Suprapubic skin (tissue), 4 donors: ENCODE results near the gene SDC4. TPM values are rescaled to one million over a fixed set of nuclear protein-coding genes. Genes with fewer than 3 reads are reported as not detected.

Experiments
- DNase-seq, 2 donors: peaks; one replicate each; pipeline ENCODE4 v3.0.0-alpha.2; 2019; ENCODE audit warnings: low spot score in 2 of 2
- H3K27ac ChIP-seq: fragments of 200-600 bp; sonication (generic); one replicate; pipeline ENCODE4 v1.5.1; 2019
- H3K27me3 ChIP-seq: fragments of 200-600 bp; sonication (generic); one replicate; pipeline ENCODE4 v1.5.1; 2019
- H3K36me3 ChIP-seq: fragments of 200-600 bp; sonication (generic); one replicate; pipeline ENCODE4 v1.5.1; 2019
- H3K4me1 ChIP-seq: fragments of 200-600 bp; sonication (generic); one replicate; pipeline ENCODE4 v1.5.1; 2019
- H3K4me3 ChIP-seq: fragments of 200-600 bp; sonication (generic); one replicate; pipeline ENCODE4 v1.5.1; 2019; ENCODE audit warnings: mild to moderate bottlenecking
- H3K9me3 ChIP-seq: fragments of 200-600 bp; sonication (generic); one replicate; pipeline ENCODE4 v1.5.1; 2019
- EP300 ChIP-seq: sonication (generic); formaldehyde crosslinking; IDR thresholded peaks from one replicate; pipeline ENCODE4 v1.6.1; 2017; ENCODE audit warnings: antibody characterized with exemption
- POLR2A ChIP-seq, 2 donors: fragments of 450-650 bp; IDR thresholded peaks; one replicate each; pipeline ENCODE4 v1.6.1; 2017; ENCODE audit warnings: antibody characterized with exemption in 2 of 2, mild to moderate bottlenecking in 2 of 2, moderate library complexity in 2 of 2
- POLR2AphosphoS5 ChIP-seq, 3 donors: sonication (generic); formaldehyde crosslinking; IDR thresholded peaks; one replicate each; pipeline ENCODE4 v1.6.1; 2017; ENCODE audit warnings: antibody characterized with exemption in 3 of 3
- WGBS: methylation state at CpG from one replicate; pipeline ENCODE4 v1.1.5; 2018; 5-methylcytosine and 5-hydroxymethylcytosine counted together
- total RNA-seq, 4 donors: library from RNA; depleted of rRNA; stranded (reverse); fragments of >200 nt; gene quantifications; one replicate each; pipeline ENCODE4 v1.1.0, GENCODE V29; 2016
- TF ChIP-seq, protein P1 (sequence below), 2 donors: fragments of 200-600 bp in 1 of 2; fragments of 450-650 bp in 1 of 2; sonication (generic) in 1 of 2; IDR thresholded peaks; one replicate each; pipeline ENCODE4 v1.5.1; 2016 to 2019; ENCODE audit warnings: antibody characterized with exemption in 2 of 2, mild to moderate bottlenecking in 1 of 2, moderate library complexity in 1 of 2

Gene SDC4
- total RNA-seq, 4 donors from 2014 or later = 156 to 255 (median 216) TPM

DNA sequence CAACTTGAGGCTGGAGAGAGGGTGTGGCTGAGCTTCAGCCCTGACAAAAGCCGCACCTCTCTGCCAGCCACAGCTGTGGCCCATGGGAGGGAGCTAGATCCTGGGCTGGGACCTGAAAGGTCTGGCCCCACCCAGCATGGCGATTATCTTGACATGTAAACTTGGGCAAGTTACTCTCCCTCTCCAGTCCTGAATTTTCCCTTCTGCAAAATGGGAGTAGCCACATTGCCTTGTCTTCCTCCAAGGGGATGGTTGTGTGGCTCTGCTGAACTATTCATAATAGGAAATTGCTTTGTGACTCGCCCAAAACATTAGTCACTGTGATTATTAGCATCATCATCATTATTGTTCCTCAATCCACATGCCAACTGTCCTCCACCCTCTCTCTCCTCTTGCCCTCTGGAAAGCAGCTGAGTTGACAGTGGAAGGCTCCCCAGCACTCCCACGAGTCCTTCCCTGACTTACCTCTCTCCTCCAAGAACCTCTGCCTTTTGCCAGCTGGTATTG, 64.6 kb downstream of the SDC4 start:
- Histone ChIP-seq H3K4me3 (no peak overlapping the region), H3K4me1 (peaks cover 21% of the 10 kb centered on the region), H3K36me3 (no peaks in the 10 kb centered on the region), H3K27me3 (no peaks in the 10 kb centered on the region), H3K9me3 (no peaks in the 10 kb centered on the region), H3K27ac (no peak overlapping the region)
- WGBS = 34% methylated on average over 3 of the region's 4 CpGs
- DNase-seq = no peak
- TF ChIP-seq, protein P1, sequence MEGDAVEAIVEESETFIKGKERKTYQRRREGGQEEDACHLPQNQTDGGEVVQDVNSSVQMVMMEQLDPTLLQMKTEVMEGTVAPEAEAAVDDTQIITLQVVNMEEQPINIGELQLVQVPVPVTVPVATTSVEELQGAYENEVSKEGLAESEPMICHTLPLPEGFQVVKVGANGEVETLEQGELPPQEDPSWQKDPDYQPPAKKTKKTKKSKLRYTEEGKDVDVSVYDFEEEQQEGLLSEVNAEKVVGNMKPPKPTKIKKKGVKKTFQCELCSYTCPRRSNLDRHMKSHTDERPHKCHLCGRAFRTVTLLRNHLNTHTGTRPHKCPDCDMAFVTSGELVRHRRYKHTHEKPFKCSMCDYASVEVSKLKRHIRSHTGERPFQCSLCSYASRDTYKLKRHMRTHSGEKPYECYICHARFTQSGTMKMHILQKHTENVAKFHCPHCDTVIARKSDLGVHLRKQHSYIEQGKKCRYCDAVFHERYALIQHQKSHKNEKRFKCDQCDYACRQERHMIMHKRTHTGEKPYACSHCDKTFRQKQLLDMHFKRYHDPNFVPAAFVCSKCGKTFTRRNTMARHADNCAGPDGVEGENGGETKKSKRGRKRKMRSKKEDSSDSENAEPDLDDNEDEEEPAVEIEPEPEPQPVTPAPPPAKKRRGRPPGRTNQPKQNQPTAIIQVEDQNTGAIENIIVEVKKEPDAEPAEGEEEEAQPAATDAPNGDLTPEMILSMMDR (IDR thresholded peaks at IDR 0.05) = no peak
- TF ChIP-seq EP300 (no peak), POLR2A (IDR thresholded peaks at IDR 0.05) (no peak), POLR2AphosphoS5 (IDR thresholded peaks at IDR 0.05) (peak in 1 of 3 donors; percentile 4)

DNA sequence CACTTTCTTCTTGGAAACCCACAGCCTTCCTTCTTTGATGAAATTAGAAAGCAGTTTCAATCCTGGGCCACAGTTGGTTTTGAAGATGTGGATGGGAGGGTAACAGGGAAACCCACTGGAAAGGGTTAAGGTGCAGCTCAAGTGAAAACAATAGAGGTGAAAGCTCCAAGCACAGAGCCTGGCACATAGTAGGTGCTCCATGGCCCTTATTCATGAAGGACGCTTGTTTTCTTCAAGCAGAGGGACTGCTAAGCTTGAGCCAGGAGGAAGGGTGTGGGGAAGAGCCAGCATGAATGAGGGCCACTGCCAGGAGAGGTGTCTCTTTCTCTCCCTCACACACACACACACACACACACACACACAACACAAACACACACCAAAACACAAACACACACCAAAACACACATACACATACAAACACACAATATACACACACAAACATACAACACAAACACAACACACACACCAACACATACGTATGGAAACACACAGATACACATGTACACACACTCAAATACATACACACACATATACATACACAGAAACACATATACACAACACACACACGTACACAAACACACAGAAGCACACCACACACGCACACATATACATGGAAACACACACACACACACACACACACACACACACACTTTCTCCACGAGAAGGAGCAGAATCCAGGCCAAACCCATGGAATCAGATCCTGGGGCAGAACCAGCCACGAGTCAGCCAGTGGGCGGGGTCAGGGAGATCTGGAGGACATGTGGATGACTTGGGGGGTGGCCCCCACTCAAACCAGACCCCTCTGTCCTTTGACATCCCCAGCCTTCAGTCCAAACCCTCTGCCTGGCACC, 65.3 kb downstream of the SDC4 start:
- no peak for DNase-seq

DNA sequence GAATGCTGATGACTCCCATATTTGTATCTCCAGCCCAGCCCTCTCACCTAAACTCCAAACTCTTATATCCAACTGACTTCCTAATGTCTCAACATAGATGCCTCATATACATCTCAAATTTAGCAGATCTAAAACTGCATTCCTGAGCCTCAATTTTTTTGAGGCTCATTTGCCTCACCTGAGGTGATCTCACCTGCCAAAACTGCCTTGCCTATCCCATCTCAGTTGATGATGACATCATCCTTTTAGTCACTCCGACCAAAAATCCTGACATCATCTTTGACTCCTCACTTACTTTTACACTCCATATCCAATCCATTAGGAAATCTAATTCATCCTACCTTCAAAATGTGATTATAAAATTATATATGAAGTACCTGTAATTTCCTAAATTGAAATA, 68.2 kb downstream of the SDC4 start:
- Histone ChIP-seq H3K27ac (no peak overlapping the region), H3K9me3 (no peaks in the 10 kb centered on the region), H3K27me3 (no peaks in the 10 kb centered on the region), H3K36me3 (no peaks in the 10 kb centered on the region), H3K4me3 (no peak overlapping the region), H3K4me1 (peaks cover 13% of the 10 kb centered on the region)
- TF ChIP-seq POLR2AphosphoS5 (IDR thresholded peaks at IDR 0.05) = no peak
- TF ChIP-seq EP300 = no peak
- TF ChIP-seq, protein P1 (IDR thresholded peaks at IDR 0.05) = no peak
- no peak for TF ChIP-seq POLR2A (IDR thresholded peaks at IDR 0.05)
- WGBS = 39% methylated on average over 1 of the region's 1 CpG
- no peak for DNase-seq

More for the DNA sequence above, 65.3 kb downstream of the SDC4 start:
- no peak overlapping the region for H3K27ac ChIP-seq
- TF ChIP-seq EP300 (no peak), POLR2AphosphoS5 (IDR thresholded peaks at IDR 0.05) (no peak), POLR2A (IDR thresholded peaks at IDR 0.05) (no peak)
- TF ChIP-seq, protein P1 (IDR thresholded peaks at IDR 0.05) = no peak
- peaks cover 21% of the 10 kb centered on the region for H3K4me1 ChIP-seq
- 60% methylated on average over 7 of the region's 7 CpGs for WGBS
- no peak overlapping the region for H3K4me3 ChIP-seq
- no peaks in the 10 kb centered on the region for H3K36me3 ChIP-seq
- no peaks in the 10 kb centered on the region for H3K27me3 ChIP-seq
- H3K9me3 ChIP-seq = no peaks in the 10 kb centered on the region

DNA sequence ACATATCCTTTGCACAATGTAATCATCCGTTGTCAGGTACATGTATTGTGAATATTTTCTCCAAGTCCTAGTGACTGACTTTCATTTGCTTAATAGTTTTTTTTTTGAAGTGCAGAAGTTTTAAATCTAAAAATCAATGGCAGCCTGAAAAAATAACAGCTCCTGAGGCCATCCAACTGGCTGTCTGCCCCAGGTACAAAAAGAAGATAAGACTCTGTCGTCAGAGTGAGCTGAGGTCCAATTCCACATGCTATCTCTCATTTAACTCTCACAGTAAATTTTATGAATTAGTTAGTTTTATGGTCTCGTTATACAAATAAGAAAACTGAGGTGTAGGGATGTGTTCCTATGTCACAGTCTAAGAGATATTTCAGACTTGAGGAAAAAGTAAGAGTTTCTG, 72.9 kb downstream of the SDC4 start:
- no peak for DNase-seq
- H3K4me1 ChIP-seq = no peaks in the 10 kb centered on the region
- H3K9me3 ChIP-seq = no peaks in the 10 kb centered on the region
- no peaks in the 10 kb centered on the region for H3K27me3 ChIP-seq
- WGBS = 57% methylated on average over 3 of the region's 3 CpGs
- no peak overlapping the region for H3K4me3 ChIP-seq
- no peak overlapping the region for H3K27ac ChIP-seq
- H3K36me3 ChIP-seq = no peaks in the 10 kb centered on the region
- TF ChIP-seq EP300 (no peak), POLR2A (IDR thresholded peaks at IDR 0.05) (no peak), POLR2AphosphoS5 (IDR thresholded peaks at IDR 0.05) (no peak)
- TF ChIP-seq, protein P1 (IDR thresholded peaks at IDR 0.05) = no peak

Other genes with a start within 250 kb of the SDC4 start
- gene KCNS1, start 247.3 kb downstream of the SDC4 start, total RNA-seq = 1 to 10 TPM; 1.0 to 5.5 (median 2.3) TPM
- gene WFDC5, start 233.2 kb downstream of the SDC4 start, total RNA-seq = 100 to 1,000 TPM; 284 to 409 (median 356) TPM
- gene WFDC12, start 224.0 kb downstream of the SDC4 start, total RNA-seq = 1 to 10 TPM in 2 of 4 donors, under 1 TPM in 1, not detected in 1; 0.98 to 7.6 (median 2.3) TPM
- gene PI3, start 173.5 kb downstream of the SDC4 start, total RNA-seq = 10 to 100 TPM in 2 of 4 donors, 1 to 10 TPM in 2; 2.6 to 98.2 (median 8.0) TPM
- not detected for gene SEMG1, start 141.4 kb downstream of the SDC4 start, total RNA-seq
- under 1 TPM in 1 of 4 donors, not detected in 3; 0.25 TPM for gene SEMG2, start 127.1 kb downstream of the SDC4 start, total RNA-seq
- gene SLPI, start 93.9 kb downstream of the SDC4 start, total RNA-seq = 100 to 1,000 TPM in 3 of 4 donors, 10 to 100 TPM in 1; 97.4 to 632 (median 292) TPM
- not detected for gene RBPJL, start 41.6 kb downstream of the SDC4 start, total RNA-seq
- gene MATN4, start 40.1 kb downstream of the SDC4 start, total RNA-seq = 1 to 10 TPM in 1 of 4 donors, under 1 TPM in 2, not detected in 1; 0.25 to 1.5 (median 0.94) TPM
- gene SYS1, start 14.7 kb upstream of the SDC4 start, total RNA-seq = 10 to 100 TPM; 30.9 to 49.5 (median 38.7) TPM
- under 1 TPM in 1 of 4 donors, not detected in 3; 0.32 TPM for gene TP53TG5, start 29.9 kb upstream of the SDC4 start, total RNA-seq
- gene DBNDD2, start 59.9 kb upstream of the SDC4 start, total RNA-seq = 10 to 100 TPM; 42.4 to 72.3 (median 49.7) TPM
- 10 to 100 TPM; 44.6 to 77.8 (median 51.8) TPM for gene PIGT, start 67.7 kb upstream of the SDC4 start, total RNA-seq
- 10 to 100 TPM; 29.6 to 58.0 (median 34.1) TPM for gene WFDC2, start 121.3 kb upstream of the SDC4 start, total RNA-seq
- 1 to 10 TPM in 1 of 4 donors, not detected in 3; 3.2 TPM for gene SPINT3, start 167.2 kb upstream of the SDC4 start, total RNA-seq
- gene WFDC6, start 191.1 kb upstream of the SDC4 start, total RNA-seq = 1 to 10 TPM in 1 of 4 donors, not detected in 3; 1.6 TPM
- under 1 TPM in 1 of 4 donors, not detected in 3; 0.42 TPM for gene EPPIN, start 199.0 kb upstream of the SDC4 start, total RNA-seq
- gene WFDC8, start 230.9 kb upstream of the SDC4 start, total RNA-seq = not detected